Stimulated activated CD8-positive, alpha-beta memory T cell treated with anti-CD3 and anti-CD28 coated beads, Interleukin-15, amount 100 ng/mL, for 48 hours (primary cell): ENCODE results near the gene AUTS2.
"Not testable (repeated sequence)": the region's sequence is repeated elsewhere in the genome, so short reads cannot be mapped to it uniquely, and the experiment has no call there.

Experiments
- DNase-seq, 2 donors: peaks; one replicate each; pipeline ENCODE4 v3.0.0-alpha.2; 2020; ENCODE audit warnings: low read depth in 2 of 2

AUTS2 gene

GRCh38 chr7:70710651-70711050, 1112.4 kb downstream of the AUTS2 start:
- no peak for DNase-seq

GRCh38 chr7:70711452-70711851, 1113.2 kb downstream of the AUTS2 start:
- DNase-seq = no peak

- DNase-seq = no peak
Measured at GRCh38 chr7:70712942-70713341, 1114.7 kb downstream of the AUTS2 start.

- DNase-seq = no peak
Measured at GRCh38 chr7:70714506-70715038, 1116.3 kb downstream of the AUTS2 start.

GRCh38 chr7:70717553-70718329, 1119.5 kb downstream of the AUTS2 start:
- no peak for DNase-seq

GRCh38 chr7:70719125-70719524, 1120.8 kb downstream of the AUTS2 start:
- DNase-seq = no peak

GRCh38 chr7:70720191-70720873, 1122.1 kb downstream of the AUTS2 start:
- no peak for DNase-seq

GRCh38 chr7:70721500-70721899, 1123.2 kb downstream of the AUTS2 start:
- no peak for DNase-seq

- DNase-seq = no peak
Measured at GRCh38 chr7:70723339-70723738, 1125.1 kb downstream of the AUTS2 start.

- no peak for DNase-seq
Measured at GRCh38 chr7:70725448-70725847, 1127.2 kb downstream of the AUTS2 start.

GRCh38 chr7:70726294-70726693, 1128.0 kb downstream of the AUTS2 start:
- DNase-seq = no peak

- no peak for DNase-seq
Measured at GRCh38 chr7:70726951-70727378, 1128.7 kb downstream of the AUTS2 start.

GRCh38 chr7:70727861-70728260, 1129.6 kb downstream of the AUTS2 start:
- no peak for DNase-seq

- DNase-seq = no peak
Measured at GRCh38 chr7:70728872-70729552, 1130.7 kb downstream of the AUTS2 start.

GRCh38 chr7:70729553-70730157, 1131.4 kb downstream of the AUTS2 start:
- DNase-seq = not testable (repeated sequence)

GRCh38 chr7:70730451-70731110, 1132.3 kb downstream of the AUTS2 start:
- no peak for DNase-seq

- DNase-seq = no peak
Measured at GRCh38 chr7:70733090-70733489, 1134.8 kb downstream of the AUTS2 start.

- DNase-seq = no peak
Measured at GRCh38 chr7:70734411-70734810, 1136.1 kb downstream of the AUTS2 start.

GRCh38 chr7:70735313-70735712, 1137.0 kb downstream of the AUTS2 start:
- DNase-seq = no peak

- DNase-seq = no peak
Measured at GRCh38 chr7:70736715-70737460, 1138.6 kb downstream of the AUTS2 start.
